NCI-H748 treated with DMSO at 0.1 percent for 48 hours (cell line): Measurements from ENCODE around the gene TENM4.

Experiments
- DNase-seq: peaks from one replicate; lab custom pipeline; 2025; lab: John Stamatoyannopoulos, UW

The TENM4 gene

DNA sequence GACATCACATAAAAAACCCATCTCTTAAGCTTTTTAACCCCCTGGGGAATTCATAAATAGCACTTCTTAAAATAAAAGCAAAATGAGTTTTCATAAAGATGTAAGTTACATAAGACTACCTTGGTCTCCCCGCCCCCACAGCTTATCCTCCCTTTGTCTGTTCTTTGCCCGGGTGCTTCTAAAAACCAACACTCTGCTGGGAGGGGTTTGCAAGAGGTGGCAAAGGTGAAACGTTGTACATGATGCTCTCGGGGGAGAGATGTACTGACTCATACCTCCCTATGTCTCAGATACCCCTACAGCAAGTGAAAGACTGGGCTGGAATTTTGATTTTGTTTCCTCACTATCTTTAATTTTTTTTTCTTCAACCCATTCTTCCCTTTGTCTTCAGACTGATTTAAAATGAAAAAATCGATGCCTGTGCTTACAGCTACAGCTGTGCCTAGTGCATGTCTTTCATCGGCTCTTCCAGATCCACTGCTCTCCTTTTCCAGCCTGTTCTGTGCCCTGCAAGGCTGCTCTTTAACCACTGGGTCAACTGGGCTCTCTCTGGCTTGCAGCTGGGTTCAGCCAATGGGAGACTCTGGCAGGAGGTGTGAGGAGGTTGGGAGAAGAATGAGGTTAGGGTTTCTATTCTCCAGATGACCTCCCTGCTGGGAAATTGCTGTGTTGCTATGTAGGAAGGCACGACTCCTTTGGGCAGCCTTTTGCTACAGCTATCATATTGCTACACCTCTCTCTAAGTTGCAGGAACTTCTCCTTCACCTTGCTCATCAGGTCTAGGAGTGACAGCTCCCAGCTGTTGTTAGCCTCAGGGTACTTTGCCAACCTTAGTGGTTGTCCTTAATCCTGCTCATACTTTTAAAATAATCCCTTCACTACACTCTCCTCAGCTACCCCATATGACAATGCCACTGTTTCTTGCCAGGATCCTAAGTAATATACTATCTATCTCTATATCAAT is 266.5 kb downstream of the TENM4 start:
- DNase-seq, result no peak

DNA sequence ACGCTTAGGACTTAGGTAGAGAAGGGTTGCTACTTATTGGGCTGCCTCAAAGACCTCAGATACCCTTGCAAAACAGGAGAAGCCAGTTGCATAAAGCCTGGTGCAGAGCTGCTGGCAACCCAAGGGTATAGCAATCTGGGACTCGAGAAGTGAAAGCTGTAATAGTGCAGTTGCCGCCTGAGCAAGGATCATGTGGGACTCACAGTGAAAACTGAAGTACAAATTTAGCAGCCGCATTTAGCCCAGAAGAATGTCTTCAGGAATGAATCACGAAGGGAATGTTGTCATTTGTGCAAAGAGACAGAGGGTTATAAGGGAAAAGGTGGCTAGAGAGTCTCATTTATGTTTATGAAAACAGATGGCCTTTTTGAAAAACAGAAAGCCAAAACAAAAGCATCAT is 267.2 kb downstream of the TENM4 start:
- DNase-seq, result no peak

DNA sequence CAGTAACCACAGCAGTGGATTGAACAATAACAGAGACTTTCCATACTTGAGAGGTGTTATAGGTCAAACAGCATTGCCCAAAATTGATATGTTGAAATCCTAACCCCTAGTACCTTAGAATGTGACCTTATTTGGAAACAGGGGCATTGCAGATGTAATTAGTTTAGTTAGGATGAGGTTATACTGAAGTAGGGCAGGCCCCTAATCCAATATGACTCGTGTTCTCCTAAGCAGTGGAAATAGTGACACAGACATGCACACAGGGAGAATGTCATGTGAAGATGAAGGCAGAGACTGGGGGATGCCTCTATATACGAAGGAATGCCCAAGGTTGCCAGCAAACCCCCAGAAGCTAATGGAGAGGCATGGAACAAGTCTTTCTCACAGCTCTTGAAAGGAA is 270.5 kb downstream of the TENM4 start:
- no peak for DNase-seq

DNA sequence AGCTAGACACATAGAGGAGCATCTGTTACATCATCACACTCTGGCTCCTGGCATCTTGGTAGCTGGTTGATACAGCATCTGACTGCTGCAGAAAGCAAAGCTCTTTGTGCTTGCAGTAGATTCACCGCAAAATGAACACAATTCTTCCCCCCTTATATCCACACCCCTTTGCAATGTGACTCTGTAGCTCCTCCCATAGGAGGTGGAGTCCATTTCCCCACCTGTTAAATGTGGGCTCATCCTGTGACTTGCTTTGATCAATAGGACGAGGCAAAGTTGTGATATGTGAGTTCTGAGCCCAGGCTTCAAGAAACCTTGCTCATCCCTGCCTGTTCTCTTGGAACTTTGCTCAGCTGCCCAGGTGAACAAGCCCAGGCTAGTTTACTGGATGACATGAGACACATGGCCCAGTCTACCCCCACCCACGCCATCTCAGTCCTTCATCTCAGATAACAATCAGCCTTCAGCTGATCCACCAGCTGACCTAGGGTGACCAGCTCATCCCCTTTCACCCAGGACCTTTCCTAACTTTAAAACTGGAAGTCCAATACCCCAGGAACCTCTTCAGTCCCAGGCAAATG is 272.2 kb downstream of the TENM4 start:
- no peak for DNase-seq

DNA sequence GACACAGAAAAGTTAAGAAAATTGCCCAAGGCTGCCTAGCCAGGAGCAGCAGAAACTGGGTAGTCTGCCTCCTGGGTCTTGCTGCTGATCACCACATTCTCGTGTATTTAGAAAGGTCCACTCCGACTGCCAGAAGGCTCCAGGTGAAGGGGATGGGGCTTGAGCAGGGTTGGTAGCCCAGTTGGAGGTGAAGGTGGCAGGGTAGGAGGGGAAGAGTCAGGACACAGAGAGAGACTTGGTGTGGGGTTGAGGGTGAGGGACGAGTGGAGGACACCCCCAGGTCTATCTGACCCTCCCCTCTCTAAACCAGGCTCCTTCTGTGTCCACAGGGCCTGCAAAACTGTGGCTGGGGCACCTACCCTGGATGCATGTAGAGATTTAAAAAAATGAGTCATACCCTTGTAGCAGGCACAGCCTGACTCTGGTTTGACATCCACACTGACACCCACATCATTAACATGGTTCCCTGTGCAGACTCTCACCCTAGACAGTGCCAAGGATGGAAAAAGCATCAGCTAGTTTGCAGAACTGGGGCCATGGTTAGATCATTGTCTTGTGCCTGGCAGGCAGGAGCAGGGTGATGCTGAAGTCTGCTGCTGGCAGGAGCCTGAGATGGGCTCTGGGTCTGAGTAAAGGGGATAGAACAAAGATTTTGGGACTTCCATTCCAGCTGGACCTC is 273.2 kb downstream of the TENM4 start:
- DNase-seq, result no peak

DNA sequence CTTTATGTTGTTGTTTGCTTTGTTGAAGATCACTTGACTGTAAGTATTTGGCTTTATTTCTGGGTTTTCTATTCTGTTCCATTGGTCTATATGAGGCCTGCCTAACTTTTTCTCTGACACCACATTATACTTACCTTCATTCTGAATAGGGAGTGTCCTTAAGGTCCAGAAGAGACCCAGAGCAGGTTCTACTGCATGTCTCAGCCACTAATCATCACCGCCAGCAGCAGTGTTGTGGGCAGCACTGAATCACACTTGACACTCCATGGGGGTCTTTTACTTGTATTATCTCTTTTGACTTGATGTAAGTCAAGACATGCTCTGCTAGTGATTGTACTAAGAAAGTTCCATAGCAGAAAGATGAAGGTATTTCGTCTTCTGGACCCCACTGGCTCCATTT is 274.9 kb downstream of the TENM4 start:
- DNase-seq, result no peak

DNA sequence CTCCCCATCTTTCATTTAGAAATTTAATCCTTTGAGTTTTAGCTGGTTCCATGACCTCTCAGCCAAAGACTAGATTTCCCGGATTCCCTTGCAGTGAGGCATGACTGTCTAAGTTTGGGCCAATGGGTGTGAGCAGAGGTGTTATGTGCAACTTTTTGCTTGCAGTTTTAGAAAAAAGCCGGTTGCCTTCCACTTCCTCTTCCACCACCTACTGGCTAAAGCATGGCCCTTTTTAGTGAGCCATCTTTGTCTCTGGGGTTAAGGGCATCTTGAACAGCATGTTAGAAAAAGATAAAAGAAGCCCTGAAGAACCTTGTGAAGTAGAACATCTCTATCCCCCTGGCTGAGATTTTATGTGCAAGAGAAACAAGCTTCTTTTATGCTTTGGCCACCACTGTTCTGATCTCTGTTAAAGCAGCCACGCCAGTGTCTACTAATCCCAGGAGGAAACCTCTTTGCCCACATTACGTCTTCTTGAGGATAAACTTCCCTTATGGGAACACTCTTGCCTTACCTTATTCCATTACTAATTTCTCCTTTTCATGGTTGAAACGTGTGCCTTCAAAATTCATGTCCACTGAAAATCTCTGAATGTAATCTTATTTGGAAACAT is 279.9 kb downstream of the TENM4 start:
- DNase-seq, result no peak

DNA sequence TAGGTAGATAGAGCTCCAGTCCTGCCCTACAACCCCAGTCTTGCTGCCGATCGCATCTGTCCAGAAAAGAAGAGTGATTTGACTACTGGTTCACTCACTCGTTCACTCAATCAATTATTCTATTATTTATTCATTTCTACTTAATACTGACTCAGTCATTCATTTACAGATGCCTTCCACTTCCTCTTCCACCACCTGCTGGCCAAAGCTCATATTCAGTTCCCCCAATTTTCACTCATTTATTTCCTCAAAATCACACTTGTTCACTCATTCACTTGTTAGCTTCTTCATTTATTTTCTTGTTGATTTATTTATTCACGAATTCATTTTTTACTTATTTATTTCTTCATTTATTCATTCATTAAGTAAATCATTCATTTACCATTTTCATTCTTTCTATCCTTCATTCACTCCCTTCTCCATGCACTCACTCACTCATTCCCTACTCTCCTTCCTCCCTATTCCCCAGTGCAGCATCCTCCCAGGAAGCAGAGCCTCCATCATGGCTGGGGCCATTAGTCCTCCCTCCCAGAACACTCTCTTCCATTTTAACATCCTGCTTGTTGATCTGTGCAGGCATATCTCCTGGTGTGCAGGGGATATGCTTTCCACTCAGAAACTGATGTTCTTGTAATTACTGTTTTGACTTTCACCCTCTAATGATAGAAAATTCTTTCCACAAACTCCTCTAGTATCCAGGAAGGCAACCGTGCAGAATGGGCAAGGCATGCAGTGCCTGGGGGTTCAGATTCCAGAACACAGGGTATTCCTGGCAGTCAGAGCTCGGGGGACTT is 281.0 kb downstream of the TENM4 start:
- DNase-seq, result no peak

DNA sequence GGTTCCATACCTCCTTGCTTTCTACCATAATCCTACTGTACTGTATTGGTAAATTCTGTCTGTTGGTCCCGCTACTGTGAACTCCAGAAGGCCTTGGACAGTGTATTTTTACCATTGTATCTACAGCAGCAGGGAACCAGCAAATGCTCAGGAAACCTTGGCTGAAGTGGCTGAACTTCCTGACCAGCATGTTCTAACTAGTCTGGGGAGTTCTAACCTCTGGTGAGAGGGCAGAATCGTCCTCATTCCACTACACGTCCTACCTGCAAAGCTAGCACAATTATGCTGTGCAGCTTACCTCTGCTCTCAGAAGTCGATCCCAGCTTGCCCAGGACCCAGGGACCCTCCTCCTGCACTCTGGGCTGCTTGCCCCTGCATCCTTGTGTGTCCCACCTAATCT is 283.1 kb downstream of the TENM4 start:
- no peak for DNase-seq

DNA sequence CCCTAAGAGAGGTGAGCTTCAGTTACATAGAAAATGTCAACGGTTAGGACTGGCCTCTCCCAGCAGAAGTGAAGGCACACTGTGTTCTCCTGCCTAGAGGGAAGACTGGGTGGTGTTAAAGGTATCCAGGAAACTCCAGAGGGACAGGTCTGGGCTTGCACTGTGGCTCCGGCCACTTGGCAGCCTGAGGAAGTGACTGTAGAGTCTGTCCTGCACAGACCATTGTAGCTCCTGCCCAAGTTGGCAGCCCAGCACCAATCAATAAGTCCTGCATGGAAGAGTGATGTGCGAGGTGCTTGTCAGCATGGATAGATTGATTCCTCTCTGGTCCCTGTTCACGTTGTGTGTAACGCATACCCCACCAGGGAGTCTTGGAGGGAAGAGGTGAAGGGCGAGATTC is 284.8 kb downstream of the TENM4 start:
- no peak for DNase-seq

DNA sequence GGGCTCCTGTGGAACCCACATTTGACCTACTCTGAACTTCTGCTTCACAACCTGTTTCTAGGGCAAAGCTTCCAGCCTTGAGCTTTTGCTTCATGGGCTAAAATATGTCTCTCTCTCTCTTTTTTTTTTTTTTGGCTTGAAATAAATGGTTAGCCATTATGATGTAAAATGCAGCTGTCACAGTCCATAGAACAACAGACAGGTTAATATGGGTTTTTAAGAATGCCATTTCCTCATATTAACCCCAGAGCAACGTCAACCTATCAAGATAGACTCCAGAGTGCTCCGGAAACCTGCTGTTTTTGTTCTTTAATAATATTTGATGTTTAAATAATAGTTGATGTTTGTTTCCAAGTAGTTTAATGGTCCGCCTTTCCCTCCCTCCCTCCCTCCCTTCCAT is 285.6 kb downstream of the TENM4 start:
- DNase-seq, result no peak

DNA sequence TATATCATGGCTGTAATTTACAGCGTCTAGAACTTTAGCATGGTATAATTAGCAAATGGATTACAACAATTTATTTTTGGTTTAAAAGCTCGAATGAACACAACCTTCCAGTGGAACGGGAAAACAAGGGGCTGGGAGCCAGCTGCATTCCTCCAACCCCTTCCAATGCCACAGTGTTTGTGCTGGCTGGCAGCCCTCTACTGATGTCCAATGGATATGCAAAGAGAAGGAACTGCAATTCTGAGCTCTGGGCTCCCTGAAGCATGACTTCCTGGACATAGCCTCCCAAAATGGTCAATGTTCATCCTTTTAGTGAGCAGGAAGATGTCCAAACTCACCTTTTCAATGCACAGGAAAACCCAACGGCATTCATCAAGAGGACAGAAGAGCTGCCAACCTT is 288.3 kb downstream of the TENM4 start:
- DNase-seq, result no peak

DNA sequence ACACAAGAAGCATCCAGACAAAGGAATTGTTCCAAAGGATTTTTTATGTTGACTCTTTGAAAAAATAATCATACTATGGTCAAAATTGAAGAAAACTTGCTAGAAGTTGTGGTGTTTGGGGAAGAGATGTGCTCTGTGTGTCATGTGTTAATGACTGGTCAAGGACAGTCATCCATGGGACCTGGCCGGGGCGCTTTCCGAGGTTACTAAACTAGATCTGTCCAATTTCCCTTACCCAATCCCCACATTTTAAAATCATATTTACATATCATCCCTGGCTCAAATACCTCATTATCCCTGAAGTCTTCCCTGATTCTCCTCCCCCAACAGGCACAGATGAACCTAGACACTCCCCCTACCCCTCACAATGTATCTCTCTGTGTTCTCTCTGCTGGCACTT is 289.4 kb downstream of the TENM4 start:
- DNase-seq, result no peak

DNA sequence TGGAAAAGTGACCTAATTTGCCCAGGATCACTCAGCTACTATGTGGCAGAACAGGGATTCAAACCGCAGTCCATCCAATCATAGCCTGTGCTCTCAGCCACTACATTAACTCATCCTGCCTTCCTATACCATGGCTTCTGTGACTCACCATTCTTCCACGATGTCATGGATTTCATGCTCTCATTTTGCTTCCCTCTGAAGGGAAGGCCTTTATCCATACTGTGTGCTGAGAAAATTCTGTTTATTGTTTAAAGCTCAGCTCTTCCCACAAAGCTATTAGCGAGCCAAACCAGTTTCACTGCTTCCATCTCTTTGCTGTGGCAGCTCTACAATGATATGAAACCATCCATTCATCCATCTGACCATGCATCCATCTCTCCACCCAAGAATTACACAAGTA is 289.9 kb downstream of the TENM4 start:
- DNase-seq, result no peak

DNA sequence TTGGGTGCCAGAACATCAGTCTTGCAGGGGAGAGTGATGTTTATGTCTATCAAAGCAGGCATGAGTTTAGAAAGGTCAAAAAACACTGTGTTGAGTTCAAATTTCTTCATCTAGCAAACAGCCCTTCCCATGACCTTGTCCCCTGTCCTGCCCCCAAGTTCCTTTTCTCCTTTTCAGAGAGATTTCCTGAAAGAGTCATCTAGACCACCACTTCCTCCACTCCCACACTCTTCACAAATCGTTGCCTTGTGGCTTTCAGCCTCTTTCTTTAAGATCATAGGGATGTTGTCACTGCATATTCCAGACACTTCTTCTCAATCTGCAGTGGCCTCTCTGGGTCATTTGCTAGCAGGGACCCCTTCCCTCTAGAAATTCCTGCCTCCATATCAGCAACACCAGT is 290.5 kb downstream of the TENM4 start:
- no peak for DNase-seq

DNA sequence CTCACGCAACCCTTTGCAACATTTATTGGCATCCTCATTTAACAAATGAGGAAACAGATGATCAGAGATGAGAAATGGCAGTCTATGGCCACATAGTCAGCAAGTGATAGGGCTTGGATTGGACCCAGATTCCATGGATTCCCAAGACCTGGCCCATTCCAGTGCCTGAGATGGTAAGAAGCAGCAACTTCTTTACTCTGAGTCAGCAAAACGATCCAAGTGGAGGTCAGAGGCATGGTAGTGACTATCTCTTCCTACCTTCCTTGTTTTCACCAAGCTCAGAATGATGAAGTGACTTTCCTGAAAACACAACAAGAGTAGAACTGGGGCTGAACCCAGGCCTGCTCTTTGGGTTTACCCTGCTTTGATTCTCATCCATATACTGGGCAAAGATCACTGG is 293.1 kb downstream of the TENM4 start:
- no peak for DNase-seq

DNA sequence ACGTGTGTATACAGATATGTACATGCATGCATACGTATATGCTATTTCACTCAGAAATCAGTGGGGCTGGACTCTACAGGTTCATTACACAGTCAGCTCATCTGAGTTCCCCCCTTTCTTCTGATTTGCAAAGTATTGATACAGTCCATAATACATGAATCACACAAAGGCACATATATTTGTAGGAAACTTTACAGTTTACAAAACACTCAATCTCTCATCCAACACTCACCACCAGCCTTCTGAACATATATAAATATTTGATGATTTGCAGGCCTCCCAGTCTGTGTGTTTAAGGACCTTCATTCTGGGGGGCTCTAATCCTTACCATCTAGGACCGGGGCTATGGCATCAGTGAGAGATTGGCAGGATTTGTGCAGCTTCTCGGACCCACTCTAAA is 293.8 kb downstream of the TENM4 start:
- DNase-seq, result no peak

DNA sequence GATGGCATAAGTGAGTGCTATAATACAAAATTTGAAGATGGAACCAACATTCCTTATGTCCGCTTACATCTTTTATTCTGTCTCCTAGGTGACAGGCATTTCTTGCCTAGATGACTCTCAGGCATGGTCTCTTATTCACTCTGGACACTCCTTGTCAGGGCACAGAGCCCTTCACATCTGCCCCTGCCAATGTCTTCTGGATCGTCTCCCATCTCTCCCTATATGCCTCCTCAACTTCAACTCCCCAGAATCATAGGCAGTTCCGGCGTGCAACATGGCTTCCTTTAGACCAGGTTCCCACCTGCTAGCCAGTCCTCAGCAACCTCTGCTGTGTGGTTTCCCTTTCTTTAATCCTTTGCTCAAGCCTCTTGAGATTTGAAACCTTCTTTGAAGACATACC is 300.9 kb downstream of the TENM4 start:
- DNase-seq, result no peak

DNA sequence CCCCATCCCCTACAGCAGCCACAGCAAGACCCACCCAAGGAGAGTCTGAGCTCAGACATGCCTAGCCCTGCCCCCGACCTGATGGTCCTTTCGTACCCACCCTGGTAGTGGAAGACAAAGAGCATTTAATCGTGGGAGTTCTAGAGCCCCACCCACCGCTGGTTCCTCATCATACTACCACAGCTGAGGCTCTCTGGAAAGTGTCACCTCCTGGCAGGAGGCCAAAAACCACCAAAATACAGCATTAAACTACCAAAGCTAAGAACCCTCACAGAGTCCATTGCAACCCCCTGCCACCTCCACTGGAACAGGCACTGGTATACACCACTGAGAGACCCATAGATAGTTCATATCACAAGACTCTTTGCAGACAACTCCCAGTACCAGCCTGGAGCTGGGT is 311.1 kb downstream of the TENM4 start:
- DNase-seq, result no peak

DNA sequence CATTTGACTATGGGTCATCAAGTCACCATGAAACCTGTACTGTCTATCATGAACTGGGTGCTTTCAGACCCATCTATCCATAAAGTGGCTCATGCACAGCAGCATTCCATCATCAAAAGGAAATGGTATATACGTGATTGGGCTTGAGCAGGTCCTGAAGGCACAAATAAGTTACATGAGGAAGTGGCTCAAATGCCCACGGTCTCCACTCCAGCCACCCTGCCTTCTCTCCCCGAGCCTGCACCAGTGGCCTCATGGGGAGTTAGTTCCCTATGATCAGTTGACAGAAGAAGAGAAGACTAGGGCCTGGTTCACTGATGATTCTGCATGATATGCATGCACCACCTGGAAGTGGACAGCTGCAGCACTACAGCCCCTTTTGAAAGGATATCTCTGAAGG is 312.5 kb downstream of the TENM4 start:
- no peak for DNase-seq

DNA sequence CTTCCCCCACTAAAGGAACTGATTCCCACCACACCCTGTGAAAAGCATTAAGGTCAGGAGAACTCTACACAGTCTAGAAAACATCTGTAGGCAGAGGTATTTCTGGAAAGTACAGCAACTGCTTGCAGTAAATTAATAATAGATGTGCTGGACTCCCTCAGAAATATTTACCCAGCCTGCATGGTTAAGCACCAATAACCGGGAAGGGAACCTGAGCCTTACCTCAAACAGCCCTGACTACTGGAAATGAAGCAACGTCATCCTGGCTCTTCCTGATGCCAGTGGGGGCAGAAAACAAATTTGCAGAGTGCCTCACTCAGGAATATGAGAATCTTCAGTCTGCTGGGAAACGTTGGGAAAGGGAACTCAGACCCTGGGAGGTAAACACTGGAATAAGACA is 318.1 kb downstream of the TENM4 start:
- no peak for DNase-seq

DNA sequence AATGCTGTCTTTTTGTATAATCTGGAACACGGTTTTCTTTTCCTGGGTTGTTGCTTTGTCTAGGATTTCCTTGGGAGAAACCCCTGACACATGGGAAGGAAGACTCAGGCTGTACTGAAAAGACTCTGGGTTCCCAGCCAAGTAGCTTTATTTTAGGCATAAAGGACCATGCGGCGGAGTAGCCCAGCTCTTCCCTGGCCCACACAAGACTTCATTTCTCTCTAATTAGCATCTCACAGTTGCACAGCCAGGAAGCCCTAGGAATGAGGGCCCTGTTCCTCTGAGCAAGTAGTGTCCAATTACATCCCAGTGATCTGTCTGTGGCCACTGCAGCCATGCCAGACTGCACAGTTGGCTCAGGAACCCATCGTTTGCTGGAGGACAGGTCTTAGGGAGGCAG is 319.5 kb downstream of the TENM4 start:
- DNase-seq, result no peak
